Lung (tissue), 12 donors: ENCODE results near the gene CABP4. TPM values are rescaled to one million over a fixed set of nuclear protein-coding genes. Genes with fewer than 3 reads are reported as not detected.

Experiments used
- ATAC-seq: fragments of 200-7000 bp; cut with Tn5 transposase; one replicate; pipeline ENCODE4 v1.9.1; 2020; ENCODE audit warnings: moderate number of reproducible peaks; ENCODE audit not compliant: insufficient read depth, low FRiP score
- DNase-seq, 3 donors: peaks; one replicate each; pipeline ENCODE4 v3.0.0-alpha.2; 2013 to 2017
- H3K27ac ChIP-seq, 2 donors: one replicate each; pipeline ENCODE4 v1.5.1; 2013; ENCODE audit warnings: mild to moderate bottlenecking in 2 of 2, moderate library complexity in 2 of 2, control low read depth in 1 of 2, inconsistent platforms in 1 of 2, low read depth in 1 of 2, low read length in 1 of 2
- H3K27me3 ChIP-seq, 3 donors: one replicate each; pipeline ENCODE4 v1.5.1; 2013; ENCODE audit warnings: low read length in 2 of 3; ENCODE audit not compliant: control insufficient read depth in 3 of 3, insufficient read depth in 3 of 3
- H3K36me3 ChIP-seq, 4 donors: one replicate each; pipeline ENCODE4 v1.5.1; 2013; ENCODE audit warnings: low read length in 4 of 4, mild to moderate bottlenecking in 1 of 4, moderate library complexity in 1 of 4; ENCODE audit not compliant: control insufficient read depth in 4 of 4, insufficient read depth in 4 of 4
- H3K4me1 ChIP-seq, 5 donors: one replicate each; pipeline ENCODE4 v1.5.1; 2013; ENCODE audit warnings: low read length in 5 of 5, mild to moderate bottlenecking in 2 of 5, moderate library complexity in 1 of 5; ENCODE audit not compliant: control insufficient read depth in 5 of 5, insufficient read depth in 5 of 5
- H3K4me3 ChIP-seq: one replicate; pipeline ENCODE4 v1.5.1; 2013; ENCODE audit warnings: mild to moderate bottlenecking, control low read depth, moderate library complexity
- H3K9ac ChIP-seq, 2 donors: one replicate each; pipeline ENCODE4 v1.5.1; 2013; ENCODE audit warnings: low read length in 2 of 2, control low read depth in 1 of 2; ENCODE audit not compliant: insufficient read depth in 1 of 2
- H3K9me3 ChIP-seq, 4 donors: one replicate each; pipeline ENCODE4 v1.5.1; 2013; ENCODE audit warnings: low read length in 3 of 4, mild to moderate bottlenecking in 1 of 4, moderate library complexity in 1 of 4; ENCODE audit not compliant: control insufficient read depth in 4 of 4, insufficient read depth in 3 of 4
- CTCF ChIP-seq: IDR thresholded peaks from 2 replicates; pipeline ENCODE4 v1.5.1; 2012; ENCODE audit warnings: mild to moderate bottlenecking; ENCODE audit errors: control extremely low read depth, extremely low read depth
- WGBS, 2 donors: extraction: QIAGEN DNeasy Blood & Tissue Kit; methylation state at CpG; one replicate each; pipeline ENCODE4 v1.1.7; 2013; 5-methylcytosine and 5-hydroxymethylcytosine counted together
- polyA plus RNA-seq, 2 donors: library from polyadenylated mRNA; stranded (reverse); fragments of 200-250 nt; gene quantifications; one replicate each; pipeline ENCODE4 v1.2.1, GENCODE V29; 2013
- total RNA-seq, 2 donors: library from RNA; depleted of rRNA in 1 of 2; stranded (reverse); fragments of >200 nt in 1 of 2; gene quantifications; one replicate each; pipeline ENCODE4 v1.2.1, GENCODE V29; 2014 to 2021
- donor health status: control.
- donor health status: control.
- donor health status: Bipolar disorder and iron deficiency.
- donor health status: healthy.
- donor health status: DM: yes; HTN: yes; CAD: no.

Gene CABP4
- total and polyA plus RNA-seq, 4 donors, result 0.96 to 5.3 (median 2.3) TPM

- H3K9me3 ChIP-seq, result no peaks in the 10 kb centered on the region
- 92 to 94% methylated on average over 17 to 19 of the region's 19 CpGs for WGBS, 2 donors
- TF ChIP-seq CTCF, result no peak
- no peak overlapping the region for H3K9ac ChIP-seq
- no peaks in the 10 kb centered on the region for H3K4me1 ChIP-seq
- no peak overlapping the region for H3K27ac ChIP-seq
- DNase-seq (no peak), ATAC-seq (no peak)
- no peaks in the 10 kb centered on the region for H3K27me3 ChIP-seq
- no peaks in the 10 kb centered on the region for H3K36me3 ChIP-seq
- no peak overlapping the region for H3K4me3 ChIP-seq
Observed at GRCh38 chr11:67458266-67458665, 3.1 kb downstream of the CABP4 start.

- DNase-seq, result no peak
- Histone ChIP-seq H3K4me3 (no peak overlapping the region), H3K27me3 (no peaks in the 10 kb centered on the region), H3K9ac (no peak overlapping the region), H3K27ac (no peak overlapping the region), H3K9me3 (no peaks in the 10 kb centered on the region), H3K4me1 (peaks cover 0 to 19% (median 4%) of the 10 kb centered on the region in 5 donors), H3K36me3 (no peaks in the 10 kb centered on the region)
- ATAC-seq, result no peak
- no peak for TF ChIP-seq CTCF
- 96 to 97% methylated on average over 10 of the region's 10 CpGs for WGBS, 2 donors
Observed at GRCh38 chr11:67463186-67463585, 8.0 kb downstream of the CABP4 start.

GRCh38 chr11:67463680-67464410 is 8.7 kb downstream of the CABP4 start:
- peak overlapping the region; percentile 57 to 90 for H3K27ac ChIP-seq
- WGBS, 2 donors, result 73 to 80% methylated on average over 19 to 20 of the region's 20 CpGs
- H3K9ac ChIP-seq, result no peak overlapping the region

More at GRCh38 chr11:67463680-67464410, 8.7 kb downstream of the CABP4 start:
- TF ChIP-seq CTCF, result no peak
- Histone ChIP-seq H3K4me1 (peaks cover 0 to 19% (median 4%) of the 10 kb centered on the region in 5 donors), H3K36me3 (no peaks in the 10 kb centered on the region), H3K27me3 (no peaks in the 10 kb centered on the region), H3K4me3 (peak overlapping the region; percentile 25), H3K9me3 (no peaks in the 10 kb centered on the region)
- DNase-seq (no peak), ATAC-seq (peak; percentile 29)
